Stimulated activated effector memory CD8-positive, alpha-beta T cell treated with anti-CD3 and anti-CD28 coated beads, Interleukin-12 subunit alpha, Interleukin-12 subunit beta, amount 100 ng/mL, for 72 hours (primary cell): Measurements from ENCODE around the gene INPP4A.

ENCODE experiments used
- ATAC-seq: fragments of 150-1000 bp; cut with Tn5 transposase; 2 replicates; pipeline ENCODE4 v1.10.0; 2021
- DNase-seq, 2 donors: peaks; one replicate each; pipeline ENCODE4 v3.0.0; 2021 to 2022; ENCODE audit warnings: low spot score in 2 of 2
- H3K27ac Mint-ChIP-seq: one replicate; pipeline ENCODE4 v1.8.0; 2022; ENCODE audit warnings: mild to moderate bottlenecking, mixed read lengths
- H3K36me3 Mint-ChIP-seq: one replicate; pipeline ENCODE4 v1.8.0; 2022; ENCODE audit warnings: mild to moderate bottlenecking, mixed read lengths
- H3K4me1 Mint-ChIP-seq: one replicate; pipeline ENCODE4 v1.8.0; 2022; ENCODE audit warnings: mixed read lengths
- H3K4me3 Mint-ChIP-seq: one replicate; pipeline ENCODE4 v1.8.0; 2022; ENCODE audit warnings: mild to moderate bottlenecking, mixed read lengths
- H3K9me3 Mint-ChIP-seq: one replicate; pipeline ENCODE4 v1.8.0; 2022; ENCODE audit warnings: mixed read lengths

Gene INPP4A

GRCh38 chr2:98452396-98453027 lies 7.9 kb downstream of the INPP4A start:
- DNase-seq: peak in 1 of 2 donors; percentile 47
- no peak for ATAC-seq
- H3K9me3 Mint-ChIP-seq: no peaks in the 10 kb centered on the region
- H3K36me3 Mint-ChIP-seq: peaks cover 23% of the 10 kb centered on the region
- peak overlapping the region; percentile 65 for H3K4me3 Mint-ChIP-seq
- H3K4me1 Mint-ChIP-seq: peaks cover 92% of the 10 kb centered on the region
- peak overlapping the region; percentile 87 for H3K27ac Mint-ChIP-seq

GRCh38 chr2:98453083-98453482 lies 8.4 kb downstream of the INPP4A start:
- DNase-seq: no peak
- peaks cover 95% of the 10 kb centered on the region for H3K4me1 Mint-ChIP-seq
- no peak for ATAC-seq
- H3K4me3 Mint-ChIP-seq: peak overlapping the region; percentile 65
- H3K36me3 Mint-ChIP-seq: peaks cover 26% of the 10 kb centered on the region
- H3K27ac Mint-ChIP-seq: peak overlapping the region; percentile 87
- no peaks in the 10 kb centered on the region for H3K9me3 Mint-ChIP-seq

GRCh38 chr2:98453531-98453930 lies 8.9 kb downstream of the INPP4A start:
- Mint-ChIP-seq H3K36me3 (peaks cover 31% of the 10 kb centered on the region), H3K4me1 (peaks cover 95% of the 10 kb centered on the region), H3K9me3 (no peaks in the 10 kb centered on the region), H3K27ac (peak overlapping the region; percentile 87), H3K4me3 (peak overlapping the region; percentile 65)
- DNase-seq: no peak
- ATAC-seq: no peak

GRCh38 chr2:98454073-98454472 lies 9.4 kb downstream of the INPP4A start:
- ATAC-seq: no peak
- Mint-ChIP-seq H3K4me3 (peak overlapping the region; percentile 65), H3K4me1 (peaks cover 95% of the 10 kb centered on the region), H3K9me3 (no peaks in the 10 kb centered on the region), H3K27ac (peak overlapping the region; percentile 87), H3K36me3 (peaks cover 36% of the 10 kb centered on the region)
- DNase-seq: no peak

GRCh38 chr2:98454500-98455235 lies 10.0 kb downstream of the INPP4A start:
- ATAC-seq: peak; percentile 45

GRCh38 chr2:98455494-98455976 lies 10.9 kb downstream of the INPP4A start:
- H3K4me1 Mint-ChIP-seq: peaks cover 95% of the 10 kb centered on the region
- peak in 1 of 2 donors; percentile 74 for DNase-seq
- peak overlapping the region; percentile 65 for H3K4me3 Mint-ChIP-seq
- no peaks in the 10 kb centered on the region for H3K9me3 Mint-ChIP-seq
- peaks cover 38% of the 10 kb centered on the region for H3K36me3 Mint-ChIP-seq
- peak; percentile 65 for ATAC-seq
- peak overlapping the region; percentile 87 for H3K27ac Mint-ChIP-seq

More at GRCh38 chr2:98454500-98455235, 10.0 kb downstream of the INPP4A start:
- H3K4me1 Mint-ChIP-seq: peaks cover 95% of the 10 kb centered on the region
- H3K27ac Mint-ChIP-seq: peak overlapping the region; percentile 87
- H3K4me3 Mint-ChIP-seq: peak overlapping the region; percentile 65
- H3K9me3 Mint-ChIP-seq: no peaks in the 10 kb centered on the region
- H3K36me3 Mint-ChIP-seq: peaks cover 38% of the 10 kb centered on the region
- peak in 1 of 2 donors; percentile 53 for DNase-seq

- Mint-ChIP-seq H3K27ac (peak overlapping the region; percentile 72), H3K9me3 (no peaks in the 10 kb centered on the region), H3K4me3 (peak overlapping the region; percentile 5), H3K36me3 (peaks cover 38% of the 10 kb centered on the region), H3K4me1 (peaks cover 95% of the 10 kb centered on the region)
- DNase-seq (no peak), ATAC-seq (no peak)
These were observed 12.5 kb downstream of the INPP4A start for GRCh38 chr2:98457045-98457696.

- H3K9me3 Mint-ChIP-seq: no peaks in the 10 kb centered on the region
- peaks cover 38% of the 10 kb centered on the region for H3K36me3 Mint-ChIP-seq
- H3K4me3 Mint-ChIP-seq: peak overlapping the region; percentile 63
- no peak for DNase-seq
- H3K4me1 Mint-ChIP-seq: peaks cover 92% of the 10 kb centered on the region
- ATAC-seq: peak; percentile 68
- peak overlapping the region; percentile 86 for H3K27ac Mint-ChIP-seq
These were observed 13.5 kb downstream of the INPP4A start for GRCh38 chr2:98458207-98458606.

- H3K9me3 Mint-ChIP-seq: no peaks in the 10 kb centered on the region
- peaks cover 38% of the 10 kb centered on the region for H3K36me3 Mint-ChIP-seq
- H3K4me1 Mint-ChIP-seq: peaks cover 92% of the 10 kb centered on the region
- peak overlapping the region; percentile 86 for H3K27ac Mint-ChIP-seq
- peak overlapping the region; percentile 63 for H3K4me3 Mint-ChIP-seq
- DNase-seq: no peak
- no peak for ATAC-seq
These were observed 14.2 kb downstream of the INPP4A start for GRCh38 chr2:98458667-98459380.

GRCh38 chr2:98459496-98460175 lies 15.0 kb downstream of the INPP4A start:
- Mint-ChIP-seq H3K36me3 (peaks cover 44% of the 10 kb centered on the region), H3K27ac (peak overlapping the region; percentile 86), H3K4me3 (peak overlapping the region; percentile 63), H3K9me3 (no peaks in the 10 kb centered on the region), H3K4me1 (peaks cover 92% of the 10 kb centered on the region)
- ATAC-seq: no peak
- peak in 1 of 2 donors; percentile 64 for DNase-seq

GRCh38 chr2:98460573-98461497 lies 16.2 kb downstream of the INPP4A start:
- H3K9me3 Mint-ChIP-seq: no peaks in the 10 kb centered on the region

GRCh38 chr2:98461498-98462049 lies 16.9 kb downstream of the INPP4A start:
- H3K4me1 Mint-ChIP-seq: peaks cover 92% of the 10 kb centered on the region
- H3K9me3 Mint-ChIP-seq: no peaks in the 10 kb centered on the region
- ATAC-seq (no peak), DNase-seq (no peak)
- H3K36me3 Mint-ChIP-seq: peaks cover 39% of the 10 kb centered on the region
- peak overlapping the region; percentile 86 for H3K27ac Mint-ChIP-seq
- peak overlapping the region; percentile 63 for H3K4me3 Mint-ChIP-seq

More at GRCh38 chr2:98460573-98461497, 16.2 kb downstream of the INPP4A start:
- peak overlapping the region; percentile 63 for H3K4me3 Mint-ChIP-seq
- peak overlapping the region; percentile 86 for H3K27ac Mint-ChIP-seq
- peaks cover 92% of the 10 kb centered on the region for H3K4me1 Mint-ChIP-seq
- ATAC-seq: peak; percentile 80
- H3K36me3 Mint-ChIP-seq: peaks cover 39% of the 10 kb centered on the region
- DNase-seq: peak in 1 of 2 donors; percentile 84

GRCh38 chr2:98463081-98463481 lies 18.4 kb downstream of the INPP4A start:
- H3K9me3 Mint-ChIP-seq: no peaks in the 10 kb centered on the region
- peaks cover 33% of the 10 kb centered on the region for H3K36me3 Mint-ChIP-seq
- H3K4me3 Mint-ChIP-seq: peak overlapping the region; percentile 72
- peaks cover 91% of the 10 kb centered on the region for H3K4me1 Mint-ChIP-seq
- ATAC-seq (no peak), DNase-seq (no peak)
- no peak overlapping the region for H3K27ac Mint-ChIP-seq
